Stimulated activated CD8-positive, alpha-beta memory T cell treated with anti-CD3 and anti-CD28 coated beads, Interleukin-12 subunit alpha, Interleukin-12 subunit beta, amount 100 ng/mL, for 4 hours (primary cell): ENCODE data around the gene RPS5.
"Not testable (repeated sequence)": the region's sequence is repeated elsewhere in the genome, so short reads cannot be mapped to it uniquely, and the experiment has no call there.

ENCODE experiments used
- DNase-seq: peaks from one replicate; pipeline ENCODE4 v3.0.0-alpha.2; 2020; ENCODE audit warnings: low read depth

The RPS5 gene

DNA sequence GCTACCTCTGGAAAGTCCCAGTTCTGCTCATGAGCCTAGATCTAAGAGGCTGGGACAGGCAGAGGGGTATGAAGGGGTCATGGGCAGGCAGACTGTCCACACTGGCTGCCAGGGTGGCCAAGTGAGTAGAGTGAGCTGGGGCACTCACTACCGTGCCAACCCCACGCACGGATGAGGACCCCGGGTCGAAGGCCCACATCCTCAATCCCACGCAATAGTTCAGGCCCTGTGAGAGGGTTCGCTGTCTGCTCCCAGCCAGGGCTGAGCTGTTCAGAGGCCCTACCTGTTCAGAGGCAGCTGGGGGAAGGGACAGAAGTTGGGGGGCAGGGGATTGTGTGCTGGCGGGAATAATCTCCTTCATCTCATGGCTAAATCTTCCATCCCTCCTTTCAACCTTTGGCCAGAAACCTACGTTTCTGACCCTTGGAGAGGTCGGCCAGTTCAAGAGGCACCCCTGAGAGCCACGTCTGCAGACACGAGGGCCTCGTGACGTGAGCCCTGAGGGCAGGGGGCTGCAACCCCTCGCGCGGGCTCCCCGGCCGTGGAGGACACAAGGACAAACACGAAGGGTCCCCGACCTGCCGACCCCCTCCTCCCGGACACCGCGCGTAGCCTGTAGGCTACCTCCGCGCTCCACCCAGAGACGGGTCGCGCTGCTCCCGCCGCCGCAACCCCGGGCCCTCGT, 1.0 kb upstream of the RPS5 start:
- DNase-seq = no peak

DNA sequence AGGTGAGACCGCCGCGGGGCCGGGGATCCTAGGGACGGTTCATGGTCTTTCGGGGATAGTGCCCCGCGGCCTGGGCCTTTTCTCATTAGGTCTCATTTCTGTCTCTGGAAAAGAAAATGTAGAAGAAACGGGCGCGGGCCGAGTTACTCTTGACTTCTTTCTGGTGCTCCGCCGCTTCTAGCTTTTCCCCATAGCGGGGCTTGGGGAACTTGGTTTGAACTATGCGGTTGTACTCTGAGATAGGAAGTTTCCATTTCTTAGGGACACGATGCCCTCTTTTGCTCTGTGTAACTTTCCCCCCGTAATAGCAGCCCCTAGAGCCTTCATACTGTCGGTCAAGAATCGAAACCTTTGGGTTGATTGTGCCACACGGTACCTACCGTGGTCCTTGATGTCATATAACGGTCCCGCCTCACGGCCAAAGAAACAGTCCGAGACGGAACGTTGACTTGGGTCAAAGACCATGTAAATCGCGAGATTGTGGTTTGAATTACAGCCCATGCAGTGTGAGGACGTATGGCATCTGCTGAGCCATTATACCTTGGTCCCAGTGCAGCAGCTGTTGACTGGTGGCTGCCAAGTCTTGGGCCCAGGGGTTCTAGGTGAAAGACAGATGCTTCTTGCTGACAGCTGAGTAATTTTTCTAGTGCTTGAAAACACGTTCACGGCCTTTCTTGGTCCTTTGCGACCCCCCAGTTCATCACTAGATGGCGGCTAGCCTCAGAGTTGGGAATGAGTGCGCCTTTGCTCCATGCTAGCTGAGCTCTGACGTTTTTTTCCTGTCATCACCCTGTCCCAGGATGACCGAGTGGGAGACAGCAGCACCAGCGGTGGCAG, 487 bp downstream of the RPS5 start:
- DNase-seq = no peak

DNA sequence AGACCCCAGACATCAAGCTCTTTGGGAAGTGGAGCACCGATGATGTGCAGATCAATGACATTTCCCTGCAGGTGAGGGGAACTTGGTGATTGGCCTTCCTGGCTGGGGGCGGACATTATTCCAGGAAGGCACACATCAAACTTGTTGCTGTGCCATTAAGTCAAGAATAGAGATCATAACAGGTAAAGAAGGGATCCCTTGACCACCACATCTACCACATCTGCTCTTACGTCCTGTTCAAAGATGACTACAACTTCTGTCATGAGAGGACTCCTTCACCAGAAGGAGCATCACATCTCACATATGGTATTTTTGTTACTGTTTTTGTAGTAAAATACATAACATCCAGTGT, 1.1 kb downstream of the RPS5 start:
- DNase-seq = no peak

DNA sequence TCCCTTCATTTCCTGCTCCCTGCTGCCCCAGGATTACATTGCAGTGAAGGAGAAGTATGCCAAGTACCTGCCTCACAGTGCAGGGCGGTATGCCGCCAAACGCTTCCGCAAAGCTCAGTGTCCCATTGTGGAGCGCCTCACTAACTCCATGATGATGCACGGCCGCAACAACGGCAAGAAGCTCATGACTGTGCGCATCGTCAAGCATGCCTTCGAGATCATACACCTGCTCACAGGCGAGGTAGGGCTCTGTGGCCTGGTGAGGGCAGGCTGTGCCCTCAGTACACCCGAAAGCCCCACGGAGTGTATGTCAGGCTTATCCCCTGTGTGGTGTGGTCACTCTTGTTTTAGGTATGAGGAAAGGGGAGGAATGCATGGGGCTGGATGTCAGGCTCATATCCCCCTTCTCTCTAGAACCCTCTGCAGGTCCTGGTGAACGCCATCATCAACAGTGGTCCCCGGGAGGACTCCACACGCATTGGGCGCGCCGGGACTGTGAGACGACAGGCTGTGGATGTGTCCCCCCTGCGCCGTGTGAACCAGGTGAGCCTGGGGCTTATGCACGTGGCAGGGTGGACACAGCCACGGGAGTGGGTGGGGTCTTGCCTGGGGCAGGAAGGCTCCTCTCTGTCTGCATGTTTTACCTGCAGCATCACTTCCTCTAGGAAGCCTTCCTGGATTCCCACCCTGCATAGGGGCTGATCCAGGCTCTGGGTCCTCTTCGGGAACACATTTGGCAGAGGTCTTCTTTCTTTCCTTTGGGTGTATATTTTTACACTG, 6.1 kb downstream of the RPS5 start:
- DNase-seq = no peak

DNA sequence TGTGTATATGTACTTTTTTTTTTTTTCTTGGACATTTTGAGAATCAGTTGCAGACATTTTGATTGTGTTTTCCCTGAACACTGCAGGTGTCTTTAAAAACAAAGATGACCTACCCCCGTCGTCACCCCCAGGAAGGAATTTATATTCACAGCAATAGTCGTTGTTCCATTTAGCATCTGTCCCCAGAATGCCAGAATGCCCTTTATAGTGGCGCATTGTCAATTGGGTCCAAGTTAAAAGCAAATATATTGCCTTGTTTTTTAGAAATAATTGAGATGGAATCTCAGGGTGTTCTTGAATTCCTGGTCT, 6.6 kb downstream of the RPS5 start:
- no peak for DNase-seq

DNA sequence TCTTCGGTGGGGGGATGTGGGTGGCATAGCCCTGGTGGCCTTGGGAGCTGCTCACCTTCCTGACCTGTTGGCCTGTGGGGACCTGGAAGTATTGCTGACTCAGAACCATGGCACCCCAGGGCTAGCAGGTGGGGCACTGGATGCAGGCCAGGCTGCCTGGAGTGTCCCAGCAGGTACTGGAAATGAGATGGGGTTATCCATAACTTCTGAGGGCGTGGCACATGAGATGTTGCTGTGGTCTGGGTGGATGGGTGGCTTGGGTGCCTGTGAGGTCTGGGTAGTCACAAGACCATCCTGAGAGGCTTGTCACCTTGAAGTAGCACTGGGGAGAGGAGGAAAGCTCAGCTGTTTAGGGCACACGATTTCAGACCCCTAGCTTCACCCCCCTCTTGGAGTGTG, 7.8 kb downstream of the RPS5 start:
- DNase-seq = no peak

DNA sequence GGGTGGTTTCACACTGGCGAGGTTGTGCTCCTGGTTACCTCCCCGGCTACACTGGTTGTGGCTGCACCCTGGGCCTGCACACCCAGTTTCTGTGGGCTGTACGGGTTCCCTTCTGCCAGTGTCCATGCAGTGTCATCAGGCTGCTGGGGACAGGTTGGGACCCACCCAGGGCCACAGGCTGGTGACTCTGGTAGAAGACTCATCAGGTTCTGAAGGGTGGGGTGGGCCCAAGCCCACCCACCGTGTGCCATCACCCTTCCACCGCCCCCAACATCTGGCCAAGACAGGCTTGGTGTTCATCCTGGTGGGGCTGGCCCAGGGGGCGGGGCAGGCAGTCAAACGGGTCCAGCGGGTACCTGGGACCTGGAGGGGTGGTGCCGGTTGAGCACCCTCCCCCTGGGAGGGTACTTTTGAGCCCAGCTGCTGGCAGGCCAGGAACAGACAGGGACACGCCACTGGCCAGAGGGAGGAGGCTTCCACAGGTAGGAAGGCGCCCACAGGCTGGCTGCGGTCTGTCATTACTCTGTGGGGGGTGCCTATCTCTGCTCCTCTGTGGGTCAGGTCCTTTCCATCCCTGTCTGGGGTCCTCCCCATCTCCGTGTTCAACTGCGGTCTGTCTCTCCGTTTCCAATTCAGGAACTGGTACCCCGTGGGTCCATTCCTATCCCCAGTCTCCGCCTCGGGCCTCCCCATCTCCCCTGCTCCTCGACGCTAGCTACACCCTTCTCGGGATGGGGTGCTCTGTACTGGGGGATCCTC, 8.3 kb downstream of the RPS5 start, which contains the start of gene RNF225:
RNF225 (plus strand) TSS at position 437 of the 759 bp plus-strand sequence. CDS start 434 bp downstream, outside the sequence.
- no peak for DNase-seq

DNA sequence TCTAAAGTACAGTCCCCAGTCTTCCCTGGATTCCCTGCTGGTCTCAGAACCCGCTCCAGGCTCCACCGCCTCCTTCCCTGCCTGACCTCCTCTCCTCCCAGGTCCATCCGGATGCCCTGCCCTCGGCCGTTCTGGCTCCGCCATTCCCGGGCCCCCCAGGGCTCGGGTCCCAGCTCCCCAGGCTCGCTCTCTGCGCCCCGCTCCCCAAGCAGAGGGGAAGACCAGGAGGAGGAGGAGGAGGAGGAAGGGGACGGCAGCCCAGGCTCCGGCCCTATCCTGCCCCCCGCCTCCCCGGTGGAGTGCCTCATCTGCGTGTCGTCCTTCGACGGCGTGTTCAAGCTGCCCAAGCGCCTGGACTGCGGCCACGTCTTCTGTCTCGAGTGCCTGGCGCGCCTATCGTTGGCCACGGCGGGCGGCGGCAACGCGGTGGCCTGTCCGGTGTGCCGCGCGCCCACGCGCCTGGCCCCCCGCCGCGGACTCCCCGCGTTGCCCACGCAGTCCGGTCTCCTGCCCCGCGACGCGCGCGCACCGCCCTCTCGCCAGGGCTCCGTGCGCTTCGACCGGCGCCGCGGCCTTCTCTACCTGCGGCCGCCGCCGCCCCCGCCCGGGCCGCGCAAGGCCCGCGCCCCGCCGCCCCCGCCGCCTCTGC, 9.0 kb downstream of the RPS5 start:
- DNase-seq = no peak

DNA sequence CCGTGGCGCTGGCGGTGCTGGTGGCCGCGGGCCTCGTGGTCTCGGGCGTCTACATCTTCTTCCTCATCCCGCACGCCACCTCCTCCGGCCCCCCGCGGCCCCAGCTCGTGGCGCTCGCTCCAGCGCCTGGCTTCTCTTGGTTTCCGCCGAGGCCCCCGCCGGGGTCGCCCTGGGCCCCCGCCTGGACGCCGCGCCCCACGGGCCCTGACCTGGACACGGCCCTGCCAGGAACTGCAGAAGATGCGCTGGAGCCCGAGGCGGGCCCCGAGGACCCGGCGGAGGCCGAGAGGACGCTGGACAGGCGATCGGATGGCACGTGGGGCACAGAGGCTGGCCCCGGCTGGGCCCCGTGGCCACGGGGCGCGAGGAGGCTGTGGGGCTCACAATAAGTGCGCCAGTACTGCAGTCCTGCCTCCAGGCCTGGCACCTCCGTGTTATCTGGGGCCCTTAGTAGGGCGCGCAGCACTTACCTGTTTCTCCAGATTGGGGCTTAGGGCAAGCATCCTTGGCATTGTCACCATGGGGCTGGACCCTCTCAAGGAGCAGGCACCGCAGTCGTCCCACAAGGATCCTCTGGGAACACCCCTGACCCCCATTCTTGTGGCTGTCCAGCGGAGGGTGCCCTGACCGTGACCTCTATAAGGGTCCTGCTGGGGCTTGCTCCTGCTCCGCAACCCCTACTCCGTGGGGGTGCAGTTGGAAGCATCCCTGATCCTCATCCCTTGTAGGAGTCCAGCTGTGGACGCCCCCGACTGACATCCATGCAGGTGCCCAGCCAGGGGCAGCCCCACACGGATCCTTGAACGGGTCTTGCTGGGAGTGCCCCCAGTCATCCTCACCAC, 9.8 kb downstream of the RPS5 start:
- DNase-seq = no peak

DNA sequence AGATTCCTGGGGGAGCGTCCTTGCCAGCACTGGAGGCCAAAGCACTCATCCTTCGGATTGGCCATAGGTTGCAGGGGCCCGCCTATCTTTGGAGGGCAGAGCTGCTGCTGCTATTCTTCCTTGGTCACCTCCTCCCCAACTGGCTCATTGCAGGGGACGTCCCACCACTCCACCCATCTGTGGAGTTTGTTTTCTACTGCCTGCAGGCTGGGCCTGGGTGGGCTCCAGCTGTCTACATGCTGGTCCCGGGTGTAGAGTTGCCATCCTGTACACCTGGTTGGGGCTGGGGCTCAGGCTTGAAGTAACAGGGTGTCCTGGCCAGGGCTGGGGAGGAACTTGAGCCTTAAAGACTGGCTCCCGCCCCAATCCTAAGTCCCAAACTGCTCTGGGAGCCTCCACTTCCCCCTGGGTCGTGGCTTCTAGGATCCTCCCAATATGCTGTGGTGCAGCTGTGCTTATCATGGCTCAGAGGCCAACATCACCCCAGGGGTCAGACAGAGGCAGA, 10.5 kb downstream of the RPS5 start:
- no peak for DNase-seq

DNA sequence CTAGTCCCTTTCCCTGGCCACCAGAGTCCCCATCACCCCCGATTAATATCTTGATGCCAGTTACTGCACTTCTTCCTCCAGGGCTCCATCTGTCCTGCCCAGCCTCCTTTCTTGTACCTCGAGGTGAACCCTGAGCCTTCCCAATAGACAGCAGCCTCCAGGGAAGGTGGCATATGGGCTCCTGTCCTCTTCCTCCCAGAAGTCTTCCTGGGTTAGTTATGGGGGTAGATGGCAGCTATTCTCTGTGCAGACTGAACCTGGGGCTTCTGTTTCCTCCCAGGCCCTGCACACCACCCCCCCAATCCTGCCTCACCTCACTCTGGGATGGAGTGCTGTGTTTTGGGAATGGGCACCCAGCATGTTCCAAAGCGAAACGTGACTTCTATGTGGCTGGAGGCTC, 11.0 kb downstream of the RPS5 start:
- DNase-seq = no peak

DNA sequence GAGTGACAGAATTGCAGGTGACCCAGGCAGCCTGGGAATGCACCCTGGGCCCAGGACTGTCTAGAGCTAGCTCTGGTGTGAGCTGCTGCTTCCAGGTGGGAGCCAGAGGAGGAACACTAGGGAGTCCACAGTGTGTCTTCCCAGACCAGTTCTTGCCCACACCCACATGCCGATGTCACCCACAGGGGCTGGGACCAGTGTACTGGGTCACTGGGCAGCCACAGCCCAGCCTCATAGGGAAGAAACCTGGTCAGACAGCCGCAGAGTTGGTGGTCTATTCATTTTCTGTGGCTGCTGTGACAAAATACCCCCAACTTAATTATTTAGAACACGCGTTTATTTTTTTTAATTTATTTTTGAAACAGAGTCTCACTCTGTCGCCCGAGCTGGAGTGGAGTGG, 11.5 kb downstream of the RPS5 start:
- DNase-seq = no peak

DNA sequence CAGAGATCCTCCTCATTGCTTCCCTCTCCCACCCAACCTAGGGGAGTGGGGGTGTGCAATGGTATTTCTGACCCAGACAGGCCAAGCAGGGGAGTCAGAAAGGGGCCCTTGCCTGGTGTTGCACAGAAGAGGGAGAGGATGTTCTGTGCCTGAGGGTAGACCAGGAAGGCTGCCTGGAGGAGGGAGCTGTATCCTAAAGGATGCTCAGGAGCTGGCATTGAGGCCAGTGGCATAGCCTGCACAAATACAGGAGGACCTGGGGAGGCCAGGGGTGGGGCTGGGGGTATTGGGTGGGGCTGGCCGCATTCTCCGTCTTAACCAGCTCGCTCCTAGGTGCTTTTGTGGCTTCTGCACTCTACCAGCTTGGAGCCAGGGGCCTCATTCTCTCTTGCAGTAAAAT, 12.8 kb downstream of the RPS5 start:
- no peak for DNase-seq

DNA sequence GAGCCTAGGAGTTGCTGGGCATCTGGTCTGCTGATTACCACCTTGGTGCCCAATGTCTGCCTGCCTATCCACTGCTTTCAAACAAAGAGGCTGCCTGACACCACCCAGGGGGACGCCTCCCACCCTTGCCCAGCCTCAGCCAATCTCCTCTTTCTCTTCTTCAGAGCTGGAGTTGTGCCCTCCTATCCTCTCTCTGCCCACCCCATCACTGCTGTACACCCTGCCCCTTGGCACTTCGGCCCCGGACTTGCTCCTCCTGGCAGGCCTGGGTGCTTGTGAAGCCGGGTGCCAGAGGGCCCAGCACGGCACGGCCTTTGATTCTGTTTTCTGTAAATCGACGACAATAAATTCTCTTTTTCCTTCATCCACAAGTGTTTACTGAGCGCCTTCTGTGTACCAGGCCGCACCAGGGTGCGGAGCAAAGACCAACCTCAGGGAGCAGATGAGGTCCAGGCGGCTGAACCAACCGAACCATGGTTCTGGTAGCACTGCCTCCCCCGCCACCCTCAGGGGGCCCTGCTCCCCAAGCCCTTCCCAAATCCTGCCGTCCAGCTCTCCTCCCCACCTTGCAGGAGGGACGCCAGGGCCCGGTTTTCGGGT, 13.3 kb downstream of the RPS5 start:
- no peak for DNase-seq

DNA sequence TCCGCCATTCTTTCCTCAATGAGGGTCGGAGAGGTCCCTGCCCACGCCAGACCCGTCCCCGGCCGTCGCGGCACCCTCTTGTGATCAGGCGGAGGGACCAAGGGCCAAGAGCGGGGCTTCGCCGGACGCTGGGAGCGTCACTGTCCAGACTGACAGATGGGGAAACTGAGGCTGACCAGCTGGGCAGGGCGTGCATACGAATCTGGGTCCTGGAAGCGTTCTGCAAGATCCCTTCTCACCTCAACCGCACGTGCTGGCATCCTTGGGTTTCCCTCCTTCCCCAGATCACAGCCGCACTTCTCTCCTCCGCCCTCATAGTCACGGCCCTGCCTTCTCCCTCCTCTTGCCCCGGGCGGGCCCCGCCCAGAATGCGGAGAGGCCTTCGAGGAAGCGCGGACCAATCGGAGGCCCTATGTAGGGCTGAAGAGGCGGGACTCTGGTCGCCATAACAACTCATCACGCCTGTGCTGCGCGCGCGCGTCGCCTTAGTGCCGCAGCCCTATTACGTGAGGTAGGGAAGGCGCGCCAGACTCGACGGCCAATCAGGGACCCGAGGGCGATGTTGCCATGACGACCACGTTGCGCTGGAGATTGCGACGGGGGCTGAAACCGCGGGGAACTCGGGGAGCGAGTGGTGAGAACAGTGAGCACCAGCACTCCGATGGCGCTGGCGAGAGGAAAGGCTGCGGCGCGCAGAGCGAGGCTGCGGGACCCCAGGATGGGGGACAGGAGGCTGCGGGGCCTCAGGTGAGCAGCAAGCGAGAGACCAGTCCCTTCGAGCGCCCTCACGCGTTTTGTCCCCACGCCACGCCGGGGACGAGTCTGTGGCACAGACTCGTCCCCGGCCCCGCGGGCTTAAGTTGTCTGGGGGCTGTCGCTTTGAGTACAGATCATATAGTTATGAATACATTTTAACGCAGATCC, 14.1 kb downstream of the RPS5 start:
- peak; percentile 97 for DNase-seq

DNA sequence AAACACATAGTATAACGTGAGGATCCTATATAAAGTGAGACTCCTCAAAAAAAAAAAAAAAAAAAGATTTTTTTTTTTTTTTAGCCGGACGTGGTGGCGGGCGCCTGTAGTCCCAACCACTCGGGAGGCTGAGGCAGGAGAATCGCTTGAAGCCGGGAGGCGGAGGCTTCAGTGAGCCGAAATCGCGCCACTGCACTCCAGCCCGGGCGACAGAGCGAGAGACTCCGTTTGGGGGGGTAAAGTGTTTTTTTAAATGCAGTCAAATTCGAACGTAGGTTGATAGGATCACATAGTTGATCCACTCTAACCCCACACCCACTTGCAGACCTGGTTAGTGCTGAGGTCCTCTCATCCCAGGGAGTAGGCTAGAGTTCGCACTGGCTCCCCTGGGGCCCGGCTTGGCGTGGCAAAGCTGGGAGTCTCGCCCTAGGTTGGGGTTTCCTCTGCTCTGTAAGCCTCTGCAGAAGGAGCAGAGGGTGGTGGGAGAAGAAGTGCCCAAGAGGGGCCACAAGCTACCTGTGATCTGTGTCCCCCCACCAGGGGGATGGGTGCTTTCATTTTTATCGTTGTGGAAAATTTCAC, 14.9 kb downstream of the RPS5 start:
- DNase-seq = no peak

DNA sequence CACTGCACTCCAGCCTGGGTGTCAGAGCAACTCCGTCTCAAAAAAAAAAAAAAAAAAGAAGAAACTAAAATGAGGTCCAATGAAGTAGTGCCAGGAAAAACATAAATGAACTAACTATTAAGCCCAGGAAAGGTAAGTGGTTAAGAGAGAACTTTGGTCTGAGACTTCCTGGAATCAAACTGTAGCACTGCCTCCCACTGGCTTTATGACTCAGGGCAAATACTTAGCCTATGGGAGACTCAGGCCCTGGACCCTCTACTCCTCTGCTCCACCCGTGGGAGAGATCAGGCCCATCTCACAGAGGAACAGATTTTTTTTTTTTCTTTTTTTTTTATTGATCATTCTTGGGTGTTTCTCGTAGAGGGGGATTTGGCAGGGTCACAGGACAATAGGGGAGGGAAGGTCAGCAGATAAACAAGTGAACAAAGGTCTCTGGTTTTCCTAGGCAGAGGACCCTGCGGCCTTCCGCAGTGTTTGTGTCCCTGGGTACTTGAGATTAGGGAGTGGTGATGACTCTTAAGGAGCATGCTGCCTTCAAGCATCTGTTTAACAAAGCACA, 16.9 kb downstream of the RPS5 start:
- not testable (repeated sequence) for DNase-seq
